ENCODE measurements around the gene OSMR.

DNA sequence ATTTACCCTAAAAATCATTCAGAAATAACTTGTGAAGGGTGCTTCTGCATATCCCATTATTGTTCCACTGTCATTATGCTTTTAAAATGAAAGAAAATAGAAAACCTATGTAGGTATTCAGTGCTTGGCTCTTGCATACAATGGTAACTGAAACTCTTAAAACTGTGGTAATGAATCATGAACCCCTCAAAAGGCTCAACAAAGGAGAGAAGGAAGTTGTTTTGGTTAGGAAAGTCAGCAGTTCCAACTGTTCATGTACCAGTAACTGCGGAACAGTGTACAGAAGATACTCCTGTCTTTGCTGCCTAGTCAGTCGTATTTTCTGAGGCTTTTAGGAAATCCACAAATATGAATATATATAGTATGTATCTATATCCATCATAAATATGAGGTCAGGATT is 96.1 kb downstream of the OSMR start:
- TF ChIP-seq, protein P1, sequence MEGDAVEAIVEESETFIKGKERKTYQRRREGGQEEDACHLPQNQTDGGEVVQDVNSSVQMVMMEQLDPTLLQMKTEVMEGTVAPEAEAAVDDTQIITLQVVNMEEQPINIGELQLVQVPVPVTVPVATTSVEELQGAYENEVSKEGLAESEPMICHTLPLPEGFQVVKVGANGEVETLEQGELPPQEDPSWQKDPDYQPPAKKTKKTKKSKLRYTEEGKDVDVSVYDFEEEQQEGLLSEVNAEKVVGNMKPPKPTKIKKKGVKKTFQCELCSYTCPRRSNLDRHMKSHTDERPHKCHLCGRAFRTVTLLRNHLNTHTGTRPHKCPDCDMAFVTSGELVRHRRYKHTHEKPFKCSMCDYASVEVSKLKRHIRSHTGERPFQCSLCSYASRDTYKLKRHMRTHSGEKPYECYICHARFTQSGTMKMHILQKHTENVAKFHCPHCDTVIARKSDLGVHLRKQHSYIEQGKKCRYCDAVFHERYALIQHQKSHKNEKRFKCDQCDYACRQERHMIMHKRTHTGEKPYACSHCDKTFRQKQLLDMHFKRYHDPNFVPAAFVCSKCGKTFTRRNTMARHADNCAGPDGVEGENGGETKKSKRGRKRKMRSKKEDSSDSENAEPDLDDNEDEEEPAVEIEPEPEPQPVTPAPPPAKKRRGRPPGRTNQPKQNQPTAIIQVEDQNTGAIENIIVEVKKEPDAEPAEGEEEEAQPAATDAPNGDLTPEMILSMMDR (IDR thresholded peaks at IDR 0.05 in 2 of 3, conservative IDR thresholded peaks at IDR 0.05 in 1 of 3; ENCODE audit: borderline replicate concordance in 1 of 3, insufficient read depth in 1 of 3, low read depth in 2 of 3, low read length in 2 of 3), result no peak
- TF ChIP-seq EZH2 (IDR thresholded peaks at IDR 0.05) (no peak), POLR2AphosphoS5 (IDR thresholded peaks at IDR 0.05; ENCODE audit: low read depth, low read length) (no peak), MAX (IDR thresholded peaks at IDR 0.05) (no peak), CEBPB (IDR thresholded peaks at IDR 0.05; ENCODE audit: low read depth) (no peak), POLR2A (IDR thresholded peaks at IDR 0.05; ENCODE audit: borderline replicate concordance, extremely low read depth, insufficient read depth, insufficient read length) (no peak), FOSL1 (IDR thresholded peaks at IDR 0.05; ENCODE audit: low read depth) (no peak), EZH2phosphoT487 (IDR thresholded peaks at IDR 0.05; ENCODE audit: borderline replicate concordance) (no peak), SP1 (IDR thresholded peaks at IDR 0.05; ENCODE audit: low read depth) (no peak), REST (IDR thresholded peaks at IDR 0.05; ENCODE audit: low read depth) (no peak)

All from HCT116 (cell line).